RWPE2 (cell line): ENCODE results near the gene SLC17A2.

Experiments
- ATAC-seq: fragments of 200-7000 bp; cut with Tn5 transposase; 3 replicates; pipeline ENCODE4 v1.9.1; 2021; ENCODE audit warnings: low read depth
- DNase-seq: peaks from one replicate; pipeline ENCODE4 v3.0.0-alpha.2; 2020; ENCODE audit warnings: low spot score
- H3K27ac ChIP-seq: fragments of 450-650 bp; 2 replicates; pipeline ENCODE4 v1.5.1; 2017; ENCODE audit warnings: mild to moderate bottlenecking; ENCODE audit not compliant: poor library complexity, severe bottlenecking
- H3K27me3 ChIP-seq: fragments of 250-450 bp; sonication (Bioruptor Pico); 2 replicates; pipeline ENCODE4 v1.5.1; 2021; ENCODE audit warnings: mild to moderate bottlenecking, moderate library complexity; ENCODE audit not compliant: insufficient read depth, poor library complexity, severe bottlenecking
- H3K36me3 ChIP-seq: fragments of 250-450 bp; sonication (Bioruptor Pico); 2 replicates; pipeline ENCODE4 v1.5.1; 2020; ENCODE audit warnings: low read depth, mild to moderate bottlenecking, moderate library complexity
- H3K4me1 ChIP-seq: fragments of 250-450 bp; sonication (Bioruptor Pico); 2 replicates; pipeline ENCODE4 v1.5.1; 2021; ENCODE audit warnings: mild to moderate bottlenecking, moderate library complexity; ENCODE audit not compliant: insufficient read depth, poor library complexity, severe bottlenecking
- H3K4me3 ChIP-seq: fragments of 250-450 bp; sonication (Bioruptor Pico); 2 replicates; pipeline ENCODE4 v1.5.1; 2021; ENCODE audit warnings: mild to moderate bottlenecking, moderate library complexity; ENCODE audit not compliant: severe bottlenecking
- H3K9me3 ChIP-seq: fragments of 250-450 bp; sonication (Bioruptor Pico); 2 replicates; pipeline ENCODE4 v1.5.1; 2021; ENCODE audit warnings: mild to moderate bottlenecking, moderate library complexity; ENCODE audit not compliant: severe bottlenecking
- TF ChIP-seq, protein P1 (sequence below): fragments of 450-650 bp; IDR thresholded peaks from one replicate; pipeline ENCODE4 v1.5.1; 2017; ENCODE audit warnings: mild to moderate bottlenecking, moderate library complexity; ENCODE audit not compliant: poor library complexity, severe bottlenecking

The SLC17A2 gene, protein sequence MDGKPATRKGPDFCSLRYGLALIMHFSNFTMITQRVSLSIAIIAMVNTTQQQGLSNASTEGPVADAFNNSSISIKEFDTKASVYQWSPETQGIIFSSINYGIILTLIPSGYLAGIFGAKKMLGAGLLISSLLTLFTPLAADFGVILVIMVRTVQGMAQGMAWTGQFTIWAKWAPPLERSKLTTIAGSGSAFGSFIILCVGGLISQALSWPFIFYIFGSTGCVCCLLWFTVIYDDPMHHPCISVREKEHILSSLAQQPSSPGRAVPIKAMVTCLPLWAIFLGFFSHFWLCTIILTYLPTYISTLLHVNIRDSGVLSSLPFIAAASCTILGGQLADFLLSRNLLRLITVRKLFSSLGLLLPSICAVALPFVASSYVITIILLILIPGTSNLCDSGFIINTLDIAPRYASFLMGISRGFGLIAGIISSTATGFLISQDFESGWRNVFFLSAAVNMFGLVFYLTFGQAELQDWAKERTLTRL

DNA sequence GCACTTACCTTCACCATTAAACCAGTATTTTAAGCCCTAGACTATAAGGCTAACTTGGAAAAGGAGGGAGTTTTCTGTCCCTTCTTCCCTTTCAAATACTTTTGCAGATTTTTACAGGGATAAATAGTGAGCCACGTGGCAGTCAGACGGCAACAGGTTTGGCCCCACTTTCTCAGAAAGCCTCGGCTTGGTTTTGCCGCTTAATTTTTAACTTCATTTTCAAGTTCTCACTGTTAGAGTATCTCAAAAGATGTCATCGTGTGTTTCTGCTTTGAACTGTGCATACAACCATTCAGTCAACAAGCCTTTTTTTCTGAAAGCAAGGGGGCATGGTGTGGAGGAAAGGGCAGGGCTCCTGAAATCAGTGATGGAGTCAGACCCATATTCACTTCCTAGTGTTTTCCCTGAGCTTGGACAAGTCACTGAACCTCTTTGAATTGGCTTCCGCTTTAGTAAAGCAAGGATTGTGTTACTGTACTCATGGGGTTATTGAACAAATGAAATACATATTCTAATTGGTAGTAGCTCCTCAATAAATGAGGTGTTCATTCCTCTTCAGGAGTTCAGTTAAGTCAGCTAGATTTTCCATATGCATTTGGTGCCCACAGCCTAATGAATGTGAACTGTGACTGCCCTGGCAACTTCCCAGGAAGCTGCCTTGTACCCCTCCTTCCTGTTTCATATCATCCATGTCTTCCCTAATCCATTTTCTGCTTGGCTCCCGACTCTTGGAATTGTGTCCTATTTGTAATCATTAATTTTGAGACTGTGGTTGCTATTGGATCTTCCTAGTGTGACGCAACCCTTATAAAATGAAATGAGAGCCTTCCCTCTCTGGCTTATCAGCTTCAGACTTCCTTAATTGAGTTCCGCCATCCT is at the start of gene SLC17A2:
TSS of gene SLC17A2 (minus strand) at position 160 of the 879 bp plus-strand sequence. CDS start 4,895 bp downstream, outside the sequence.
- no peak within 1 kb of the TSS for H3K4me3 ChIP-seq
- no peak for ATAC-seq
- no peaks in the 10 kb centered on the region for H3K27me3 ChIP-seq
- no peaks in the 10 kb centered on the region for H3K4me1 ChIP-seq
- TF ChIP-seq, protein P1, sequence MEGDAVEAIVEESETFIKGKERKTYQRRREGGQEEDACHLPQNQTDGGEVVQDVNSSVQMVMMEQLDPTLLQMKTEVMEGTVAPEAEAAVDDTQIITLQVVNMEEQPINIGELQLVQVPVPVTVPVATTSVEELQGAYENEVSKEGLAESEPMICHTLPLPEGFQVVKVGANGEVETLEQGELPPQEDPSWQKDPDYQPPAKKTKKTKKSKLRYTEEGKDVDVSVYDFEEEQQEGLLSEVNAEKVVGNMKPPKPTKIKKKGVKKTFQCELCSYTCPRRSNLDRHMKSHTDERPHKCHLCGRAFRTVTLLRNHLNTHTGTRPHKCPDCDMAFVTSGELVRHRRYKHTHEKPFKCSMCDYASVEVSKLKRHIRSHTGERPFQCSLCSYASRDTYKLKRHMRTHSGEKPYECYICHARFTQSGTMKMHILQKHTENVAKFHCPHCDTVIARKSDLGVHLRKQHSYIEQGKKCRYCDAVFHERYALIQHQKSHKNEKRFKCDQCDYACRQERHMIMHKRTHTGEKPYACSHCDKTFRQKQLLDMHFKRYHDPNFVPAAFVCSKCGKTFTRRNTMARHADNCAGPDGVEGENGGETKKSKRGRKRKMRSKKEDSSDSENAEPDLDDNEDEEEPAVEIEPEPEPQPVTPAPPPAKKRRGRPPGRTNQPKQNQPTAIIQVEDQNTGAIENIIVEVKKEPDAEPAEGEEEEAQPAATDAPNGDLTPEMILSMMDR, result no peak
- no peak for DNase-seq
- H3K36me3 ChIP-seq, result no peaks in the 10 kb centered on the region
- H3K27ac ChIP-seq, result no peak within 1 kb of the TSS
- no peaks in the 10 kb centered on the region for H3K9me3 ChIP-seq

DNA sequence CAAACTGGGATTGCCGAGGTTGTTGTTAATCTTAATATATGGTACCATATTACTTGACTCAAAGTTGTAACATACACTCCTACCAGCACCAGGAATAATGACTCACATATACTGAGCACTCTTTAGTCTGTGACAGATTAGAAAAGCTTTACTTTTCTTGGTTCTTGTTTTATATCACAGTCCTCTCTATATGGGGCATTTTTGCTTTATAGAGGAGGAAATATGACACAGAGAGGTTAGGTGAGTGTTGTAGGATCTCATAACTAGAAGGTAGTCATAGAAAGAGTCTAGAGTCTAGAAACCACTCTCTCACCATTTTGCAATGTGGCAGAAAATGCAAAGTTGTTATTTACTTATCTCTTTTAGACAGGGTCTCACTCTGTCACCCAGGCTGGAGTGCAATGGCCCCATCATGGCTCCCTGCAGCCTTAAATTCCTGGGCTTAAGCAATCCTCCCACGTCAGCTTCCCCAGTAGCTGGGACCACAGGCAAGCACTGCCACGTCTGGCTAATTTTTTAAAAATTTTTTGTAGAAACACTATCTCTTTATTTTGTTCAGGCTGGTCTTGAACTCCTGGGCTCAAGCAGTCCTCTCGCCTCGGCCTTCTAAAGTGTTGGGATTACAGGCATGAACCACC is 45.6 kb upstream of the SLC17A2 start:
- Histone ChIP-seq H3K27ac (no peak overlapping the region), H3K4me1 (peaks cover under 1% of the 10 kb centered on the region), H3K27me3 (no peaks in the 10 kb centered on the region), H3K36me3 (peaks cover 73% of the 10 kb centered on the region), H3K9me3 (no peaks in the 10 kb centered on the region), H3K4me3 (no peak overlapping the region)
- no peak for DNase-seq
- no peak for ATAC-seq
- TF ChIP-seq, protein P1, result no peak

DNA sequence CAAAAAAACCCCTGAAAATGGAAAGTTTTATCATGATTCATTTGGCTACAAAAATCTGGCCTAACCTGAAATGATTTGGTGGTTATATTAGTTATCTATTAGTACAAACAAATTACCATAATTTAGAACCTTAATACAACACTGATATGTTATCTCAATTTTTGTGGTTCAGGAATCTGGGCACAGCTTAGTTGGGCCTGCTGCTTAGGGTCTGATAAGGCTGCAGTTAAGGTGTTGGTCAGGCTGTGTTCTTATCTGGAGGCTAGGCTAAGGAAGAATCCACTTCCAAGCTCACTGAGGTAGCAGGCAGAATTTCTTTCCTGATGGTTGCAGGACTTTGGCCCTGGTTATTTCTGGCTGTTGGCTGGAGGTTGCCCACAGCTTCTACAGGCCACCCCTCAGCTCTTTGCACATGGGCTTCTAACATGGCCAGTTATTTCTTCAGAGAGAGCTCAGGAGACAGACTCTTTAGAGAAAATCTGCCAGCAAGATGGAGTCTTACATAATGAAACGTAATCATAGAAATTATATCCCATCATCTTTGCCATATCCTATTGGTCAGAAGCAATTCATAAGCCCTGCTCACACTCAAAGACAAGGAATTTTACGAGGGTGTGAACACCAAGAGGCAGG is 43.5 kb upstream of the SLC17A2 start:
- Histone ChIP-seq H3K4me1 (peaks cover 9% of the 10 kb centered on the region), H3K4me3 (no peak overlapping the region), H3K27me3 (no peaks in the 10 kb centered on the region), H3K27ac (no peak overlapping the region), H3K9me3 (no peaks in the 10 kb centered on the region), H3K36me3 (peaks cover 82% of the 10 kb centered on the region)
- ATAC-seq (no peak), DNase-seq (no peak)
- TF ChIP-seq, protein P1, result no peak

DNA sequence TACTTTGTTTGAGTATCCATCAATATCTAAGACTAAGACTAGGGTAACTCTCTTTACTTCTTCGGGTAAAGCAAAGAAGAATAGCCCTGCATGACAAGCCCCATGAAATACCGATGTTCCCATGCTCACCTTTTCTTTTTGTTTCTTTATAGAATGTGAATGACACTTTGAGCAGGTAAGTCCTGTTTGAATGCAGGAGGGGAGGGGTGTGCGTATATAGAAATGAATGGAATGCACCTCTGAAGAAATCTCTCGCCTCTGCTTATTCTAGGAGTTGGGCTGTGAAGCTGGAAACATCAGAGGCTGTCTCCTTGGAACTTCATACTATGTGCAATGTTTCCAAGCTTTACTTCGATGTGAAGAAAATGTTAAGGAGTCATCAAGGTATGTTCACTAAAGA is 42.4 kb upstream of the SLC17A2 start:
- TF ChIP-seq, protein P1, result no peak
- Histone ChIP-seq H3K4me1 (peaks cover 9% of the 10 kb centered on the region), H3K36me3 (peaks cover 81% of the 10 kb centered on the region), H3K27me3 (no peaks in the 10 kb centered on the region), H3K4me3 (no peak overlapping the region), H3K9me3 (no peaks in the 10 kb centered on the region), H3K27ac (no peak overlapping the region)
- ATAC-seq (no peak), DNase-seq (no peak)
